Spleen (tissue), 11 donors: ENCODE results near the gene HOXD11. TPM values are rescaled to one million over a fixed set of nuclear protein-coding genes. Genes with fewer than 3 reads are reported as not detected.
A peak's percentile ranks its signal among the peaks of the same experiment; 100 is the strongest.

ENCODE experiments used
- DNase-seq: peaks from one replicate; pipeline ENCODE4 v3.0.0-alpha.2; 2020
- H3K27ac ChIP-seq, 8 donors: fragments of 200-600 bp; sonication (generic) in 7 of 8; 1 replicate in 4 of 8; 2 replicates in 4 of 8; pipeline versions ENCODE4 v1.5.0 to v1.8.0; 2016 to 2021; ENCODE audit warnings: inconsistent platforms in 4 of 8, mild to moderate bottlenecking in 4 of 8, moderate library complexity in 1 of 8
- H3K27me3 ChIP-seq, 7 donors: fragments of 200-600 bp; sonication (generic) in 6 of 7; replicated peaks in 1 of 7; 1 replicate in 4 of 7; 2 replicates in 3 of 7; pipeline versions ENCODE4 v1.5.0 to v1.8.0; 2016 to 2021; ENCODE audit warnings: inconsistent platforms in 3 of 7, mild to moderate bottlenecking in 1 of 7
- H3K36me3 ChIP-seq, 6 donors: fragments of 200-600 bp; sonication (generic) in 5 of 6; 1 replicate in 4 of 6; 2 replicates in 2 of 6; pipeline versions ENCODE4 v1.5.0 to v1.8.0; 2016 to 2021; ENCODE audit warnings: inconsistent platforms in 2 of 6
- H3K4me1 ChIP-seq, 6 donors: fragments of 200-600 bp; sonication (generic) in 5 of 6; 1 replicate in 3 of 6; 2 replicates in 3 of 6; pipeline versions ENCODE4 v1.5.0 to v1.8.0; 2016 to 2021; ENCODE audit warnings: inconsistent platforms in 3 of 6
- H3K4me3 ChIP-seq, 8 donors: fragments of 200-600 bp; sonication (generic) in 7 of 8; 1 replicate in 4 of 8; 2 replicates in 4 of 8; pipeline versions ENCODE4 v1.5.0 to v1.8.0; 2016 to 2021; ENCODE audit warnings: inconsistent platforms in 4 of 8, mild to moderate bottlenecking in 4 of 8, moderate library complexity in 2 of 8
- H3K9me3 ChIP-seq, 8 donors: fragments of 200-600 bp; sonication (generic) in 7 of 8; 1 replicate in 4 of 8; 2 replicates in 4 of 8; pipeline versions ENCODE4 v1.5.0 to v1.8.0; 2016 to 2021; ENCODE audit warnings: inconsistent platforms in 4 of 8
- POLR2A ChIP-seq, 3 donors: fragments of 450-650 bp; IDR thresholded peaks; one replicate each; pipeline ENCODE4 v1.5.1; 2017; ENCODE audit warnings: antibody characterized with exemption in 3 of 3, mild to moderate bottlenecking in 1 of 3
- POLR2AphosphoS5 ChIP-seq, 3 donors: sonication (generic); formaldehyde crosslinking; IDR thresholded peaks; one replicate each; pipeline ENCODE4 v1.5.1; 2017; ENCODE audit warnings: antibody characterized with exemption in 3 of 3
- WGBS, 5 donors: extraction: QIAGEN DNeasy Blood & Tissue Kit in 3 of 5; methylation state at CpG; one replicate each; pipeline versions ENCODE4 v1.1.5 to v1.1.7; 2013 to 2018; 5-methylcytosine and 5-hydroxymethylcytosine counted together
- intact Hi-C: fragments of 100-400 bp; cut with DNase I; formaldehyde crosslinking; loops from one replicate; pipeline ENCODE4 v1.15.0; 2023; ENCODE audit warnings: low total_unique reads
- polyA plus RNA-seq, 3 donors: library from polyadenylated mRNA; stranded (reverse); fragments of 200-250 nt; gene quantifications; one replicate each; pipeline ENCODE4 v1.2.1, GENCODE V29; 2013
- total RNA-seq, 7 donors: library from RNA; depleted of rRNA in 3 of 7; stranded (reverse); fragments of >200 nt in 3 of 7; fragmentation: NEBNext Ultra II Directional in 4 of 7; extraction: Animal tissue kit (Norgen Biotek cat#: 25700) in 4 of 7; gene quantifications; one replicate each; pipeline versions ENCODE4 v1.1.0 to v1.2.1, GENCODE V29; 2016 to 2021
- TF ChIP-seq, protein P1 (sequence below), 11 experiments: fragments of 200-600 bp in 7 of 11; fragments of 450-650 bp in 4 of 11; sonication (generic) in 4 of 11; IDR thresholded peaks in 8 of 11; conservative IDR thresholded peaks in 3 of 11; 1 replicate in 7 of 11; 2 replicates in 4 of 11; pipeline versions ENCODE4 v1.4.0 to v1.8.0; 2016 to 2021; ENCODE audit warnings: antibody characterized with exemption in 11 of 11, inconsistent platforms in 4 of 11, mild to moderate bottlenecking in 1 of 11
- donor health status: healthy with polysubstance abuse.
- donor health status: DM: no; HTN: no; CAD: no; lungs with moderate emphysema.
- donor health status: DM: no; HTN: no; CAD: no.
- donor health status: Bipolar disorder and iron deficiency.
- donor health status: healthy.
- donor health status: DM: no; HTN: no; CAD: no.
- donor health status: DM: yes; HTN: yes; CAD: no.

HOXD11 gene
- total and polyA plus RNA-seq, 10 donors, result not detected

DNA sequence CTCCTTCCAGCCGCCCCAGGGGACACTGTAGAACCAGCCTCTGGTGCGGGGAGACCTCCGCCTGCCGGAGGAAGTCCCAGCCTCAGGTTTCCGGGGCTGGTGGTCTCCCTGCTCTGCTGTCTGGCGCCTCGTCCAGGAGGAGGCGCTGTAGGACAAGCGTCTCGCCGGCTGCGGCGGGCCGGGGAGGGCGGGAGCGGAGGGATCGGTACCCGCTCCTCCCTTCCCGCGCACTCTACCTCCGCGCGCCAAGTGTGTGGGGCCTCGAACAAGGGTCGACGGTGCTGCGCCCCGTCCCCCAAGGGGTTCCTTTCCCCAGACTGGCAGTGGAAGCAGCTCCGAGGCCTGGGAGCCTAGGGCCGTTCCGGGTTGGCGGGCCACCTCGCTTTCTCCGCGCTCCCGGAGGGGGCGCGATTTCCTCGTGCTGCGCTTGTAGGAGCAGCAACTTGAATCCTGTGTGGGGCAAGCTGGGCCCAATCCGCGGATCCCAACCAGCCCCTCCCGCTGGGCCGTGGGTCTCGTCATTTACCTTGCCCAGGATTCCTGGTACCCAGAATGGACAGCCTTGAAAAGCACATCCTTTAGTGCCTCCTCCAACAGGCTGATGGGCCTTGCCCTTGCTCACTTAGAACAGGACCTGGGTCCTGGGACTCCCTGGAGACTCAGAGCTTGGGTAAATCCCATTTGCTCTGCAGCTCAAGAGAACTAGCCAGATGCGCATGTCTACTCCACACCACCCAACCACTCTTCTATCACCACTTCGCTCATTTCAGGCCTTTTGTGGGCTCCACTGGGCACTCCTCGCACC is 33.6 kb downstream of the HOXD11 start:
- WGBS, 5 donors, result 7 to 10% (median 8%) methylated on average over 32 to 48 of the region's 48 CpGs
- peak overlapping the region; percentile 22 to 67 (median 38) for H3K4me3 ChIP-seq
- no peak for TF ChIP-seq POLR2A (IDR thresholded peaks at IDR 0.05)
- TF ChIP-seq, protein P1, sequence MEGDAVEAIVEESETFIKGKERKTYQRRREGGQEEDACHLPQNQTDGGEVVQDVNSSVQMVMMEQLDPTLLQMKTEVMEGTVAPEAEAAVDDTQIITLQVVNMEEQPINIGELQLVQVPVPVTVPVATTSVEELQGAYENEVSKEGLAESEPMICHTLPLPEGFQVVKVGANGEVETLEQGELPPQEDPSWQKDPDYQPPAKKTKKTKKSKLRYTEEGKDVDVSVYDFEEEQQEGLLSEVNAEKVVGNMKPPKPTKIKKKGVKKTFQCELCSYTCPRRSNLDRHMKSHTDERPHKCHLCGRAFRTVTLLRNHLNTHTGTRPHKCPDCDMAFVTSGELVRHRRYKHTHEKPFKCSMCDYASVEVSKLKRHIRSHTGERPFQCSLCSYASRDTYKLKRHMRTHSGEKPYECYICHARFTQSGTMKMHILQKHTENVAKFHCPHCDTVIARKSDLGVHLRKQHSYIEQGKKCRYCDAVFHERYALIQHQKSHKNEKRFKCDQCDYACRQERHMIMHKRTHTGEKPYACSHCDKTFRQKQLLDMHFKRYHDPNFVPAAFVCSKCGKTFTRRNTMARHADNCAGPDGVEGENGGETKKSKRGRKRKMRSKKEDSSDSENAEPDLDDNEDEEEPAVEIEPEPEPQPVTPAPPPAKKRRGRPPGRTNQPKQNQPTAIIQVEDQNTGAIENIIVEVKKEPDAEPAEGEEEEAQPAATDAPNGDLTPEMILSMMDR (IDR thresholded peaks at IDR 0.05 in 8 of 11, conservative IDR thresholded peaks at IDR 0.05 in 3 of 11), result peak; percentile 73 to 95 (median 84)
- peak in 2 of 3 donors; percentile 69 to 73 for TF ChIP-seq POLR2AphosphoS5 (IDR thresholded peaks at IDR 0.05)

DNA sequence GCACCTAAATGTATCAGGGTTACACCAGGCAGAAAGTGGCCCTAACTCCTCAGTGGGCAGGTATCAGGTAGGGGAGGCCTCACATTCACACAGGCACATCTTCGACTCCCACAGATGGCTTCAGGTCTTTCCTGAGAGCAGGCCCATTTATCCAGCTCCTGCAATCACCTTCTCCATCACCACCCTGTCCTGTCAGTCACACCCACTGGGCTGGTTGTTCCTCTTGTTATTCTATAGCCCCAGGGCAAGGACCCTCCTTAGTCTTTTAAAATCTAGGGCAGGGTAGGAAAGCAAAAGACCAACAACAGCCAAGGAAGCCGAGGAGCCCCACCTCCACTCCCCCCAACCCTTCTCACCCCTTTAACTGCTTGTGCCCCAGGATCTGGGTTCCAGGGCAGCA is 35.2 kb downstream of the HOXD11 start:
- H3K4me3 ChIP-seq, result no peak overlapping the region
- intact Hi-C loops, result loop anchor here (2.0 to 5.0 kb wide), 2 partner anchors 313 to 410 kb away; no protein-coding TSS in a partner anchor
- H3K27ac ChIP-seq, result no peak overlapping the region
- TF ChIP-seq, protein P1 (IDR thresholded peaks at IDR 0.05 in 8 of 11, conservative IDR thresholded peaks at IDR 0.05 in 3 of 11), result no peak
- TF ChIP-seq POLR2A (IDR thresholded peaks at IDR 0.05) (no peak), POLR2AphosphoS5 (IDR thresholded peaks at IDR 0.05) (no peak)
- no peaks in the 10 kb centered on the region for H3K36me3 ChIP-seq
- DNase-seq, result no peak
- H3K9me3 ChIP-seq, result no peaks in the 10 kb centered on the region
- H3K4me1 ChIP-seq, result peaks cover 7 to 27% (median 21%) of the 10 kb centered on the region in 6 donors
- WGBS, 5 donors, result 78 to 92% (median 85%) methylated on average over 2 of the region's 2 CpGs
- peaks cover 0 to 100% (median 51%) of the 10 kb centered on the region in 7 donors for H3K27me3 ChIP-seq

More for the DNA sequence above, 33.6 kb downstream of the HOXD11 start:
- Histone ChIP-seq H3K9me3 (no peaks in the 10 kb centered on the region), H3K4me1 (peaks cover 7 to 42% (median 31%) of the 10 kb centered on the region in 6 donors), H3K36me3 (no peaks in the 10 kb centered on the region), H3K27ac (peak overlapping the region in 7 of 8 donors; percentile 73 to 93 (median 86)), H3K27me3 (peaks cover 0 to 100% (median 63%) of the 10 kb centered on the region in 7 donors)
- peak; percentile 90 for DNase-seq
- intact Hi-C loops, result loop anchor here (5.0 kb wide), 1 partner anchor 412 kb away; no protein-coding TSS in a partner anchor

DNA sequence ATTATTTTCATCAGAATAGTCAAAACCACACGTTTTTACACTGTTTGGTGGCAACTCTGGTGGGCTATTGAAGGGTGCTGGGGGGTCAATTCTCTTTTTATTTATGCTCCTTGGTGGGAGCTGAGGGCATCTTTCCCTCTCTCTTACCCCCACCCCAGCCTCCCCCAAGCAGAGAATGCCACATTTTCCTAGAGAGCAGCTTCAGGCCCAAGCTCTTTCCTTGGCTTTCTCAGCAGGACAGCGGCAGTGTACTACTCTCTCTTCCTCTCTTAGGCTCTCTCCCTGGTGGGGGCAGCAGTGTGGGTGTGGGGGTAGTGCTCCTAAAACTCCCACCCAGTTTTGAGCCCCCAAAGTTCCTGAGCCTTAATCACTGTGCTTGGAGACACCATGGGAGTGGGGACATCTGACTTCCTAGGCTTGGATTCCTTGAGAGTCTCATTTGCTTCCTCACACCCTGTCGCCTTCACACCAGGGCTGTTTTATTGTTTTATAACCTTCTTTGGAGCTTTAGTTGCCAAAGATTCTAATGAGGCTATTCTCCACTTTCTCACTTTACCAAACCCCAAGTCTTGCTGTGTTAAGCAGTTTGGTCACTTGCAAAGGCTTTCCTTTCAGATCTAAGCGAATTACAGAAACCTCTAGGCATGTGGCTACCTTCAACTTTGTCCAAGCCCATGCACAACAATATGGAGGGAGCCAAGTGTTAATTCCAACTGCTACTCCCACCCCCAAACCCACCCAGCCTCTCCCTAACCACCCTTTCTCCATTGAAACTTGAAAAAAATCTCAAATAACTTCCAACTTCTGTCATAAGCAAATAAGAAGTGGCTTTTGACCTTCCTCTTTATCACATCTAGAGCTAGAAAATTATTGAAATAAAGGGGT is 38.2 kb downstream of the HOXD11 start:
- Histone ChIP-seq H3K36me3 (no peaks in the 10 kb centered on the region), H3K27ac (no peak overlapping the region), H3K9me3 (no peaks in the 10 kb centered on the region), H3K4me1 (peaks cover 0 to 21% (median 8%) of the 10 kb centered on the region in 6 donors), H3K4me3 (no peak overlapping the region), H3K27me3 (peaks cover 0 to 100% (median 49%) of the 10 kb centered on the region in 7 donors)
- TF ChIP-seq POLR2A (IDR thresholded peaks at IDR 0.05) (no peak), POLR2AphosphoS5 (IDR thresholded peaks at IDR 0.05) (no peak)
- TF ChIP-seq, protein P1 (IDR thresholded peaks at IDR 0.05 in 8 of 11, conservative IDR thresholded peaks at IDR 0.05 in 3 of 11), result no peak
- DNase-seq, result no peak
- intact Hi-C loops, result no loop called here
- 56 to 63% (median 60%) methylated on average over 4 of the region's 4 CpGs for WGBS, 5 donors
